ENCODE measurements around the gene OTUD6A. TPM values are rescaled to one million over a fixed set of nuclear protein-coding genes. Genes with fewer than 3 reads are reported as not detected.

Gene OTUD6A
- polyA plus RNA-seq, 3 donors, result not detected

DNA sequence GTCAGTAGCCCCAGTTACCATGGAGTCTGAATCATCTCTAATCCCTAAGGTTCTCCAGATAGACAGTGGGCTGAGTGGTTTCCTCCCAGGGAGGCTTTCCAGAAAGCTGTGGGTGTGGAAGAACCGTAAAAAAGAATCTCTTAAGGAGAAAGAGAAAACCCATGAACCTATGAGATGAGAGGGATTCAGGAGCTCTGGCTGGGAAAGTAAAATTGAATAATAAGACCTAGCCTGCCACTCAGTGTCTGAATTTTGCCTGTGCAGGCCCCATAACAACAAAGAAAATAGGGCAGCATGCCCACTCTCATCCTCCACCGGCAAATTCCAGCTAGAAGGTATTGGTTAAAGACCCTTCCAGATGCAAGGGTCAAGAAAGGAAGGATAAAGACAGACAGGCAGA lies 29.5 kb upstream of the OTUD6A start:
- H3K36me3 Mint-ChIP-seq, result no peaks in the 10 kb centered on the region

DNA sequence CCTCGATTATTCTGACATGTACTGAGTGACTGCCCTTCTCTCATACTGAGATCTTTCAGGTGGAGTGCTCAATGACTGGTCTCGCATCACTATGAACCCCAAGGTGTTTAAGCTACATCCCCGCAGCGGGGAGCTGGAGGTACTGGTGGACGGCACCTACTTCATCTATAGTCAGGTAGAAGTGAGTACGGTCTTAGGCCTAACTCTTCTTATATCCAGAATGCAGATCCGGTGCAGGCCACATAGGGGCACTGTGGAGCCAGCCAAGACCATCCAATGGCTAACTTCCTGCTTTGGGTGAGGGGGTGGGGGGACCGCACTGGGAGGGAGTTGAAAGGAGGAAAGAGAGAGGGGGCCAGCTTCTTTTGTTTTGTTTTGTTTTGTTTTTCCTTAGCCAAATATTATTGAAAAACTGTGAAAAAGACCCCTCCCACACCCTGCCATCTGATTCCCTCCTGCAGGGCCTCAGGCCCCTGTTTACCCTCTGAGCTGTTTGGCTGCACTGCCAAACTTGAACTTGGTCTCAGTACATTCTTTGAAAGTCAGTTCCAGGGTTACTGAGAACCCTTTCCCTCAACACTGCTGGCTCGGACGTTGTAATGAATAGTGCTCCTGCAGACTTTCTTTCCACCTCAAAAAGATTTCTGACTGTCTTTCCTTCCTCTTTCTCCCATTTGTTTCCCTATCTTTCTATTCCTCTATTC lies 28.8 kb upstream of the OTUD6A start:
- Mint-ChIP-seq H3K36me3 (no peaks in the 10 kb centered on the region), H3K27ac (peak overlapping the region in 1 of 7 donors; percentile 5), H3K9me3 (no peaks in the 10 kb centered on the region), H3K4me1 (no peaks in the 10 kb centered on the region), H3K27me3 (ENCODE audit: low read depth in 3 of 3) (peaks cover 0 to 7% (median 1%) of the 10 kb centered on the region in 3 donors), H3K4me3 (no peak overlapping the region)
- TF ChIP-seq, protein P1, sequence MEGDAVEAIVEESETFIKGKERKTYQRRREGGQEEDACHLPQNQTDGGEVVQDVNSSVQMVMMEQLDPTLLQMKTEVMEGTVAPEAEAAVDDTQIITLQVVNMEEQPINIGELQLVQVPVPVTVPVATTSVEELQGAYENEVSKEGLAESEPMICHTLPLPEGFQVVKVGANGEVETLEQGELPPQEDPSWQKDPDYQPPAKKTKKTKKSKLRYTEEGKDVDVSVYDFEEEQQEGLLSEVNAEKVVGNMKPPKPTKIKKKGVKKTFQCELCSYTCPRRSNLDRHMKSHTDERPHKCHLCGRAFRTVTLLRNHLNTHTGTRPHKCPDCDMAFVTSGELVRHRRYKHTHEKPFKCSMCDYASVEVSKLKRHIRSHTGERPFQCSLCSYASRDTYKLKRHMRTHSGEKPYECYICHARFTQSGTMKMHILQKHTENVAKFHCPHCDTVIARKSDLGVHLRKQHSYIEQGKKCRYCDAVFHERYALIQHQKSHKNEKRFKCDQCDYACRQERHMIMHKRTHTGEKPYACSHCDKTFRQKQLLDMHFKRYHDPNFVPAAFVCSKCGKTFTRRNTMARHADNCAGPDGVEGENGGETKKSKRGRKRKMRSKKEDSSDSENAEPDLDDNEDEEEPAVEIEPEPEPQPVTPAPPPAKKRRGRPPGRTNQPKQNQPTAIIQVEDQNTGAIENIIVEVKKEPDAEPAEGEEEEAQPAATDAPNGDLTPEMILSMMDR (IDR thresholded peaks at IDR 0.05), result peak; percentile 21
- Histone ChIP-seq H3K27ac (ENCODE audit: low read depth in 1 of 2, low read length in 2 of 2) (no peak overlapping the region), H3K4me2 (replicated peaks; ENCODE audit: extremely low read depth, low read length, poor library complexity, severe bottlenecking) (no peak overlapping the region), H3K79me2 (ENCODE audit: insufficient read depth, low read length) (no peaks in the 10 kb centered on the region), H4K20me1 (ENCODE audit: insufficient read depth, low read length) (no peaks in the 10 kb centered on the region), H2AFZ (ENCODE audit: insufficient read depth, low read depth, low read length, poor library complexity, severe bottlenecking) (no peak overlapping the region), H3K4me3 (replicated peaks in 1 of 3; ENCODE audit: low read depth in 2 of 3, low read length in 3 of 3) (no peak overlapping the region), H3K9ac (ENCODE audit: insufficient read depth, low read length, poor library complexity, severe bottlenecking) (no peak overlapping the region), H3K4me1 (ENCODE audit: control insufficient read depth in 1 of 2, insufficient read depth in 2 of 2, low read length in 2 of 2) (no peaks in the 10 kb centered on the region), H3K9me3 (replicated peaks in 1 of 2; ENCODE audit: control insufficient read depth in 1 of 2, insufficient read depth in 1 of 2, low read length in 2 of 2) (no peaks in the 10 kb centered on the region), H3K36me3 (replicated peaks in 1 of 2; ENCODE audit: control insufficient read depth in 1 of 2, insufficient read depth in 2 of 2, low read length in 2 of 2) (no peaks in the 10 kb centered on the region), H3K27me3 (ENCODE audit: control insufficient read depth in 2 of 2, insufficient read depth in 2 of 2, low read length in 2 of 2) (no peaks in the 10 kb centered on the region)
- DNase-seq, result no peak
- 50% methylated on average over 2 of the region's 10 CpGs for WGBS (ENCODE audit: insufficient coverage)
- intact Hi-C loops (cut with micrococcal nuclease), result no loop called here

More for the DNA sequence above, 29.5 kb upstream of the OTUD6A start:
- H4K20me1 ChIP-seq (ENCODE audit: insufficient read depth, low read length), result no peaks in the 10 kb centered on the region
- TF ChIP-seq, protein P1 (IDR thresholded peaks at IDR 0.05), result no peak
- Mint-ChIP-seq H3K27ac (no peak overlapping the region), H3K4me1 (no peaks in the 10 kb centered on the region), H3K4me3 (no peak overlapping the region), H3K27me3 (ENCODE audit: low read depth in 3 of 3) (peaks cover 0 to 7% (median 1%) of the 10 kb centered on the region in 3 donors), H3K9me3 (no peaks in the 10 kb centered on the region)
- no peak for DNase-seq
- H3K36me3 ChIP-seq (replicated peaks in 1 of 2; ENCODE audit: control insufficient read depth in 1 of 2, insufficient read depth in 2 of 2, low read length in 2 of 2), result no peaks in the 10 kb centered on the region
- H3K4me2 ChIP-seq (replicated peaks; ENCODE audit: extremely low read depth, low read length, poor library complexity, severe bottlenecking), result no peak overlapping the region
- H3K27ac ChIP-seq (ENCODE audit: low read depth in 1 of 2, low read length in 2 of 2), result no peak overlapping the region
- H2AFZ ChIP-seq (ENCODE audit: insufficient read depth, low read depth, low read length, poor library complexity, severe bottlenecking), result no peak overlapping the region
- H3K4me3 ChIP-seq (replicated peaks in 1 of 3; ENCODE audit: low read depth in 2 of 3, low read length in 3 of 3), result no peak overlapping the region
- intact Hi-C loops (cut with micrococcal nuclease), result no loop called here
- WGBS (ENCODE audit: insufficient coverage), result no CpG with 5 or more reads among the region's 2 CpGs
- no peaks in the 10 kb centered on the region for H3K27me3 ChIP-seq (ENCODE audit: control insufficient read depth in 2 of 2, insufficient read depth in 2 of 2, low read length in 2 of 2)
- no peak overlapping the region for H3K9ac ChIP-seq (ENCODE audit: insufficient read depth, low read length, poor library complexity, severe bottlenecking)
- H3K4me1 ChIP-seq (ENCODE audit: control insufficient read depth in 1 of 2, insufficient read depth in 2 of 2, low read length in 2 of 2), result no peaks in the 10 kb centered on the region
- H3K9me3 ChIP-seq (replicated peaks in 1 of 2; ENCODE audit: control insufficient read depth in 1 of 2, insufficient read depth in 1 of 2, low read length in 2 of 2), result no peaks in the 10 kb centered on the region
- no peaks in the 10 kb centered on the region for H3K79me2 ChIP-seq (ENCODE audit: insufficient read depth, low read length)
